HG03103 (cell line): Measurements from ENCODE around the gene RUNX1.

Experiments used
- ATAC-seq: cut with Tn5 transposase; IDR thresholded peaks from one replicate; pipeline ENCODE4 v1.9.1; 2021; ENCODE audit warnings: low read depth; ENCODE audit not compliant: unreplicated experiment

RUNX1 gene

DNA sequence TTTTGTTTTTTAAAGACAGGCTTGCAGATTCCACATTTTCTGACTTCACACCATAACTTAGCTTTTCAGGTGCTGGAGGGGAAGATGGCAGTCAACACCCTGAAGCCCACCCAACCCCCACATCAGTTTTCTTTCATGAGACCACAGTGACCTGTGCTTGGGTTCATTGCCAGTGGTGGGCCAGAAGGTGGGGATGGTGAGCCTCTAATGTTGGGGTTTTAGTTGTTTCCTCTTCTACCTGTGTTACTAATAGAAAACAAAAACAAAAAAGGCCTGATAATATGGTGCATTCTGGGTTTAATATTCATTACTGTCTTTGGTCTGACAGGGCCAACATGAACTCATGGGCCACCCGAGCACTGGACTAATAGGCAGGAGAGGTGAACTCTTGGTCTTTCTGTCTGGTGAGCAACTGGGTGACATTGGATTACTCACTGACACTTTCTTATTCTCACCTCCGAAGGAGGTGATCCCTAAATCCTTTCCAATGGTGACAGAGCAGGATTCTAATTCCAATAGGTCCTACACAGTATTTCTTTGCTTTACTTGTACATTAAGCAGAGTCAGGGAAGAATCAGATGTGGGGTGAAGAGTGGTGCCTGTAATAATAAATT, 247.5 kb downstream of the RUNX1 start:
- no peak for ATAC-seq

DNA sequence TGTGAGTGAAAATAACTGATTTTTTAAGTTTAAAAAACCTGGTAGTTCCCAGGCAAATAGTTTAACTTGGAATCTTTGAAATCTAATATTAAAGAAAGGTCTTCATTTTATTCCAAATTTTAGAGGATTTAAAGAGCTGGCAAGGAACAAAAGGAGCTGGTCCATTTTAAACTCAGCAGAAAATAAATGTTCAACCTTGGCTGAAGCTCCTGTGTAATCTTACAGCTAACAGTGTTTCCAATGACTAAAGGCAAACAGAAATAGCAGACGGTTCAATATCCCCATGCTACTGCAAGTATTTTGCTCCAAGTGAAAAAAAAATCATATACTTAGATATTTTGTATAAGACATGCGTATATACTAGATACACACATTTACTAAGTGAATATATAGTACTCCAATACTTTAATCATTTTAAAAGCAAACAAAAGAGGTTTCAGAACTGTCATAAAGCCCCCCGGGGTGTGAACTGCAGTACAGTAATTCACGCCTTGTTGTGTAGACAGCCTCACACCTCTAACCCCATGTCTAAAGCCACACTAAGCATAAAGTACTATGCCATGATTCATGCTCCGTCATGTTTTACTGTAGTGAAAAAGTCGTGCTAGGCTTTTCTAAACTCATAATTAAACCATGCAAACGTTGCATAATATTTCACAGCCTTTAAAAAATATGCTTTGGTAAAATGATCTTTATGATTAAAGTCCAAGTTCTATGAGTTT, 248.1 kb downstream of the RUNX1 start:
- no peak for ATAC-seq

DNA sequence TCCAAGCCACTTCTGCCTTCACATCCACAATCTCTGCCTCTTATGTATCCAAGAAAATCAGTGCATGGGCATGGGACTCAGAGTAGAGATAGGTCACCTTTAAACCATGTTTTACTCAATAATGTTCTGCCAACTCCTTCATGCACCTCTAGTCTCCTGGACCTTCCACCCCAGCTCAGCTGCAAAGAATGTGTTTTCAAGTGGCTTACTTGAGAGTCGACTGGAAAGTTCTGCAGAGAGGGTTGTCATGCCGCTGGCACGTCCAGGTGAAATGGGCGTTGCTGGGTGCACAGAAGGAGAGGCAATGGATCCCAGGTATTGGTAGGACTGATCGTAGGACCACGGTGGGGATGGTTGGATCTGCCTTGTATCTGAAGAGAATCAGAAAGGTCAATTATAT, 250.0 kb downstream of the RUNX1 start:
- ATAC-seq, result no peak

DNA sequence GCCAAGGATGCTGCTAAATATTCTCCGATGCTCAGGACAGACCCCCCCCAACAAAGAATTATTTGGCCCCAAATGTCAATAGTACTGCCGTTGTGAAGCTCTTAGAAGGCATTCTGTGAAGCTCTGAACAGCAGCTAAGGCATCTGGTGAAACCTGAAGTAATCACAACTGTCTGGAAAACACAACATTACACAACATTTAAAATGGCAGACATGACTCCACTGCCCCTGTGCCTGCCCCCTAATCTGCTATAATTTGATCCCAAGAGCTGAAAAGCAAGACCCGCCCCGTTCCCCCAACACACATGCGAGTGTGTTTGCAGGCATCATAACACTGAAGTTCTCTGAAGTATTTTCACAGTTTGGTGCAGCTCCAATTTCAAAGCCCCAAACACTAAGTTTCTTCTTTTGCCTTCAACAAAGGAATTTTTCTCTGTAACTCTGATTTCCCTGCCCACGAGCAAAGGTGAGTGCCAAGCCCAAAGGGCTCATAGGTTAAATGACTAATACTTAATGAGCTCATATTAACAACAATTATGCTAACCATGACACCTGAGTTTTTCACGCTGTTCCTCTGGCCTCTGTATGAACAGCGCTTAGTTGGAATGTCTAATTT, 251.1 kb downstream of the RUNX1 start:
- no peak for ATAC-seq

DNA sequence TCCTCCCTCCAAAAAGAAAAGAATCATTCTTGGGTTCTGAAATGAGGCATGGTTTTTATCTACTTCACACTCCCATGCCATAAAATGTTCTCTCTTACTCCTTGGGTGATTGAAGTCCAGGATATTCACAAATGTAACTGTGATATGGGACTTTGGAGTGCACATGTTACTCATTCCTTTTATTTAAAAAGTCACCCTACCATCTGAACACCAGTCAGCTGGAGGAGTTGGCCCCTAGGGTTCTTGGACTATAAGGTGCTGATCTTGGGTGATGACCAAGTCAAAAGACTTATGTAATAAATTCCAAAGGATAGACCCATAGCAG, 251.9 kb downstream of the RUNX1 start:
- ATAC-seq, result no peak

DNA sequence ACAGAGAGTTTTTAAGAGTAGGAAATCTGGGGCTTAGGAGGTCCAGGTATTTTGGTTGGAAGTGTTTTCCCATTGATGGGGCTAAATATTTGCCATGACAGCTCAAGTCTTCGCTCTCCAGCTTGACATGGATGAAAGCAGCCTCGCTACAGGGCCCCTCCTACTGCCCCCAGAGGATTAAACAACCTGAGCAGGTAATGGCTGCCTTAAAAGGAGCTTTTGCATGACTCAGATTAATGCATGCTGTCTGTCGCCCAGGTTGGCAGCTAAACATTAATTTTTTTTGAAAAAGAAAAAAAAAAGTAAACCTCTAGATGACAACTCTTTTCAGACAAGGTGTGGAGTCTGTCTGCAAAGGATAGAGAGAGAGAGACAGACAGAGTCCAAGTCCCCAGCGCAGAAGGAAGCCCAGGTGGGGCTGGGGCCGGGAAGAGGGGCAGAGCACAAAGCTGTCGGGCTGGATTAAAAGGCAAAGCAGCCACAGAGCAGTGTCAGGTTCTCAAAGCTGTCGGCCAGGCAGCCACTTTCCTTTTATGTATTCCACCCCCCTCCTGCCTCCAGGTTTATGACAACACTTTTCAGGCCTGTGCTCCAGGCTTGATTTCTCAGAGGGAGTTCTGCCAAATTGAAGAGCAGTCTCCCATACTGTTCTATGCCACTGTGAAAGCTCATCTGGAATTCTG, 252.4 kb downstream of the RUNX1 start:
- no peak for ATAC-seq

DNA sequence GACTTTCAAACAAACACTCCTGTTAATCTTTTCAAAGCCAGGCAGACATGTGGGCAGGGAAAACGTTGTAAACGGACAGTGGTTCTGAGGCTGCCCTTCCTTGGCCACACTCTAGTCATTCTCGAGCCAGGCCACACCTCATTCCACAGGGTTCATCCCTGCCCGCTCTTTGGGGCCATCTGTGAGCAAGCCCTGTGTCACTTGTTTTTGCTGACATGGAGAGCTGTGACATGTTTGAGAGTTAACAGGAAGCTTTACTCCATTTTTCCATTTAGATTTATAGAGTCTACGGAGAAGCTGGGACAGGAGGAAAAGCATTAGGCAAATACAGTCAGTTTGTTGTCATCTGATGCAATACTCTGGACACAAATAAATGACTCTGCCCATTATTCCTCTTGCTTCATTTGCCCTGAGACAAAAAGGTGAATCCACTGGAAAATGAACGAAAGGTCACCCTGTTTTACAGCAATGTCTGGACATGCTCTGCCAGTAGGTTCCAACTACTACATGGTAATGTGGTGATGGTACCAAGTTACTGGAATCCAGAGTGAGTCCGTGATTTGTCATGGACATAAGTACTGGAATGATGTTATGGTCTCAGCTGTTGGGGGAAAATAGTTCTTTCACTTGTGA, 253.4 kb downstream of the RUNX1 start:
- no peak for ATAC-seq

DNA sequence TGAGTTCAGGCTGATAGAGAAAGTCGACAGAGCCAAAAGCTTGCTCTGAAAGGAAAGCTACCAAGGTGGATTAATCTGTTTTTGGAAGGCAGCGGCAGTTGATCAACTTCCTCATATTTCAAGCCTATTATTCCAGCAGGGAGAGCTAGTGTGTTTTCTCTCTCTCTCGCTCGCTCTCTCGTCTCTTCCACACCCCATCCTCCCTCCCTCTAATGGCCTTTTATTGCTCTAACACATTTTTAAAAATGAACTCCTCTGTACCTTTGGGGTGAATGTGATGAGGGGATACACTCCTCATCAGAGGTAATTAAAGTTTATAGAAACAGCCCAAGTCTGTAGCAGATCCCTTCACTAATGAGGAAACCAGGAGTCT, 253.9 kb downstream of the RUNX1 start:
- ATAC-seq, result no peak

DNA sequence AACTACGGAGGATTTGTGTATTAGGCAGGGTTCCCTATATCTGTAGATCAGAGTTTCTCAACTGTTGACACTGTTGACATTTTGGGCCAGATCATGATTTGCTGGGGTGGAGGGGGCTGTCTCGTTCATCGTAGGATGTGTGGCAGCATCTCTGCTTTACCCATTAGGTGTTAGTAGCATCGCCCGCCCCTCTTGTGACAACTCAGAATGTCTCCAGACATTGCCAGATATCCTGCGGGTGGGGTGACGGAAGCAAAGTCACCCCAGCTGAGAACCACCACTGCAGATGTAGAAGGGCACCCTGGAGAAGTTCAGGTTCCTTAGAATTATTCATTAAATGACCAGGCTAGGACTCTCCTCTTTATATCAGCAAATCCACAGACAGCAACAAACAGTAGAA, 254.4 kb downstream of the RUNX1 start:
- no peak for ATAC-seq

DNA sequence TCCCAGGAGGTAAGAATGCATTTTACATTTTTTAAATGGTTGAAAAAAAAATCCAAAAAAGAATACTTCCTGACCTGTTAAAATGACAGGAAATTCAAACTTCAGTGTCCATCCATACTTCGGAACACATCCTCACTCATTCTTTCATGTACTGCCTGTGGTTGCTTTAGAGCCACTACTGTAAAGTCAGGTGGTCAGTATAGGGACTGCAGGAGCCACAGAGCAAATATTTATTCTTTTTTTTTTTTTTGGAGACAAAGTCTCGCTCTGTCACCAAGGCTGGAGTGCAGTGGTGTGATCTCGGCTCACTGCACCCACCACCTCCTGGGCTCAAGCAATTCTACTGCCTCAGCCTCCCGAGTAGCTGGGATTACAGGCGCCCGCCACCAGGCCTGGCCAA, 255.6 kb downstream of the RUNX1 start:
- ATAC-seq, result no peak

DNA sequence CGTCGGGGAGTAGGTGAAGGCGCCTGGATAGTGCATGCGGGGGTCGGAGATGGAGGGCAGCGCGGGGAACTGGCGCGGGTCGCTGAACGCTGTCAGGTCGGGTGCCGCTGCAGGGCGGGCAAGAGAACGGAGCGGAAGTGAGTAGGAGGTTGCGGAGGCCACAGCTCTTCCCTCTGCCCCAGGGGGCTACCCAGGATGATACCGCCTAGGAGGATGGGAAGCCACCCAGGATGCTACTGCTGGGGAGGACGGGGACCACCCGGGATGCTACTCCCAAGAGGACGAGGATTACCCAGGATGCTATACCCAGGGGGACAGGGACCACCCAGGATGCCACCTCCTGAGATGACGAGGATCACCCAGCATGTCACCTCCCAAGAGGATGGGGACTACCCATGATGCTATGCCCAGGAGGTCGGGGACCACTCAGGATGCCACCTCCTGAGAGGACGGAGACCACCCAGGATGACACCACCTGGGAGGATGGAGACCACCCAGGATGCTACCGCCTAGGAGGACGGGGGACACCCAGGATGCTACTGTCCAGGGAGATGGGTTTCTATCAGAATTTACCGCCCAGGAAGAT, 256.5 kb downstream of the RUNX1 start:
- ATAC-seq, result no peak

DNA sequence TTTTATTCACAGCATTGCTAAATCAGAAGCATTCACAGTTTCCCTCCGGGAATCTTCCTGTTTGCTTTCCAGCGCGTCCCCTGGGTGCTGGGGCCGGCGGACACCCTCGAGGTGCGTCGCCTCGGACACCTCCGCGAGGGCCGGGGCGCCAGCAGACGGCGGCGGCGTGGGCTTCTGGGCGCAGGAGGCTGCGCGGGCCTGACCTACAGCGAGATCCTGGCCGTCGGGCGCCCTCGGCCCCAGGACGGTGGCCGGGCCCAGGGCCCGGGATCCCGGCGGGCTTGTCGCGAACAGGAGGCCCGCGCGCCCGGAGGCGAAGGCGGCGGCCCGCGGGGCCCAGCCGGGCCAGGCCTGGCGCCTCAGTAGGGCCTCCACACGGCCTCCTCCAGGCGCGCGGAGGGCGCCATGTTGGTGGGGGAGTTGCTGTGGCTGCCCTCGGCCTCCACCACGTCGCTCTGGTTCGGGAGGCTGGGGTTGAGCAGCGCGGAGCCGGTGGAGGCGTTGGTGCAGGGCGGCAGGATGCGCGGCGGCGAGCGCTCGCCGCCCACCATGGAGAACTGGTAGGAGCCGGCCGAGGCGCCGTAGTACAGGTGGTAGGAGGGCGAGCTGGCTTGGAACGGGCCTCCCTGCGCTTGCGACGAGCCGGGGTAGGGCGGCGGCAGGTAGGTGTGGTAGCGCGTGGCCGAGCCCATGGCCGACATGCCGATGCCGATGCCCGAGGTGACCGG, 257.2 kb downstream of the RUNX1 start:
- ATAC-seq, result no peak

DNA sequence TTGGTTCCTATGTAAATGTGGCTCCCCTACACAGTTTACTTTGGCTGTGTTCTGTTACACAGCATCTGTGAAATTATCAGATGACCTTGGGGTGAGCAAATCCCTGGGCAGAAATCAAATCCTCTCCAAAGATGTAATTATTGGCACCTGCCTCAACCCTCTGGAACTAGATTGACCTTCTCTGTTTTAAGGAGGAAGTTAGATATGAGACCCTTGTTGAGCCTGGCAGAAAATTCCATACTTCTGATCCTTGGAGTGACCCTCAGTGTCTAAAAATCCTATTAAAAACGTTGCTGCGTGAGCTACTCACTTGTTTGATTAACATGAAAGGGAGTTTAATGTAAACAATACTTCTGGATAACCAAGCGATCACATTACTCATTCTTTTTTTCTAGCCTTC, 258.3 kb downstream of the RUNX1 start:
- ATAC-seq, result no peak

DNA sequence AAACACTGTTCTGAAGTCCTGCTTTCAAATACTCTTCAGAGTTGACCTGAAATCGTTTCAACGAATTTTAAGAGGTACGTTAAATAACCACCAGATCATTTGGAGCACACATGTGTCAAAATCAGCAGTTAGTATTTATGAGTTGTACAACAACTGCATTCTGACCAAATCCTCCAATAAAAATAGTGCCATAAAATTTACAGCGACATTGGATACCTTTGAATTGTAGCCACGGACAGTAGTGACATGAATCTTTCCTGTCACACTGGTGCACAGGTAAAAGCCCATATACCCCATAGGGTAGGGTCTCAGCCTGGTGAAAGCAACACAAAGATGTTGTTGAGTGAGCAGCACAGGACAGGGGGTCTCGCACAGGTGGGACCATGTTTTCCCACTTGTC, 258.8 kb downstream of the RUNX1 start:
- ATAC-seq, result no peak

DNA sequence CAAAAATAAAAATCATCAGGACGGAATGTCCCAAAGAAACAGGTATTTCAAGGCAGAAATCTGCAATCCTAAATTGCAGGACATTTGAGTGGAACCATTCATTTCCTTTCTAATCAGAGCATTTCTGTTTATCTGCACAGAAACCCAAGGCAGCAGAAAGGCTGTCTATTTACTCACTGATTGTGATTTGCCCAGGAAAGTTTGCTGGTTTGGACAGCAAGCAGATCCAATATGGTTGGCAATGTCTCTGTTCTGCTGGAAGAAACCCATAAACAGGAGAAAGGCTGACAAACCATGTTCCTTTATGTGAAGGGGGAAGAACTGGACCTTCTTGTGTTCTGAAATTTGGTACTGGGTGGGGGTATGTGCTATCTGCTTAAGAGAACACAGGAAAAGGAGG, 260.2 kb downstream of the RUNX1 start:
- ATAC-seq, result no peak

DNA sequence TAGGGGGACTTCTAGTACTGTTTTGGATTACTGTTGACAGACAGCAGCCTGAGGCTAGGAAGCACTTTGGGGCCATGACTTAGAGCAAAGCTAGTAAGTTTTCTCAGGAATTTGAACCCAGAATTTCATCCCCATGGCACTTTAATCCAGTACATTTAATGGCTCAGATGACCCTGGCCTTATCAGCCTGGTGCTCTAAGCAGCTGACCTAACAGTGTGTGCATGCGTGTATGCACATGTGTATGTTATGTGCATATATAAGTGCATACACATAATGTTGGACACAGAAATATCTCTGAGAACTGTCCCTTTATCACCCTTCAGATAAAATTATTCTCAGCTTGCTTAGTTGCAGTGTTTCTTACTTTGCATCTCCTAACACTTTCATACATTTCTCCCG, 265.3 kb downstream of the RUNX1 start:
- ATAC-seq, result no peak

DNA sequence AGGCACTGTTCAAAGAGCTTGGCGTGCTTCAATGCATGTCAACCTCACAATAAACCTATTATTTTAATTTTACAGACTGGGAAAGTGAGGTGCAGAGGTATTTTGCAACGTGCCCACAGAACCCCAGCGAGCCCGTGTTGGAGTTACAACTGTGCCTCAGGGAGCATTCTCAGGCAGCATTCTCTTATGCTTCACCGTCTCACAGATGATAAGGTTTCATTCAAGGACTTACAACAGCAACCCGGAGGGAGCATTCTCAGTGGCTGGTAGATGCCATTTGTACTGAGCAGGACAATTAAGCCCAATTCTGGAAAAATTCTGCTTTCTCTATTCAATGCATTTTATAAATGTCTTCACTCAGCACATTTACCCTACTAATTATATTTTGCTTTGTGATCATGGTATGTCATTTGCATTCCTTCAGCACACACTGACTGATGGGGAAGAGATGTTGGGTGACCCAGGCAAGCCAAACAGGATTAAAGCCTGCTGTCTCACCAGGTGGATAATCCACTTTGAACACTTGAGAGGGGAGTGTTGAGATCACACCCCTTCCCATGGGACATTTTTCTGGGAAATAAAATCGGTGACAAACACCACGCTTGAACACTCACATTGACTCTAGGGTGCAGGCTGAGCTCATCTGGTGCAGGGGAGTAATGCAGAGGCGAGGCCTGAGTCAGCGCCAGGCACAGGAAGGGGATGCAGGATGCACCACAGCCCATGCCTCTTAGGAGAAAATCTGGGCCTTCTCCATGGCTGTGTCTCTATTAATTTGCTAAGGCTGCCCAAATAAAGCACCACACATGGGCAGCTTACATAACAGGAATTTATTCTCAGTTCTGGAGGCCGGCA, 266.4 kb downstream of the RUNX1 start:
- ATAC-seq, result no peak

DNA sequence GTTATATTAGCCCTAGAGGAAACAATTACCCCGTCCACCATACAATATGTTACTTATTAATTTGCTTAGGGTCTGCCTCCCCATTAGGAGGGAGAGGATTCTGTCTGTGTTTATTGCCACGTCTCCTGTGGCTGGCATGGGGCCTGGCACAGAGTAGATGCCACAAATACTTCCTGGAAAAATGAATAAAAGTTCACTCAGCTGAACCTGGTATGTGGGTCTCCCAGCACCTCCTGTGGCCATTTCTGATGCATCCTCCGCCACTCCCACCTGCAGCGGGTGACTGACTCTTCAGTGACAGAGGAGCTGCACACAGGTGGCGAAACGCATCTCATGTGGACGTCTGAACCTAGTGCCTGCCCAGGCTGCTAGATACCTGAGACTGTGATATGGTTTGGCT, 267.6 kb downstream of the RUNX1 start:
- ATAC-seq, result no peak

DNA sequence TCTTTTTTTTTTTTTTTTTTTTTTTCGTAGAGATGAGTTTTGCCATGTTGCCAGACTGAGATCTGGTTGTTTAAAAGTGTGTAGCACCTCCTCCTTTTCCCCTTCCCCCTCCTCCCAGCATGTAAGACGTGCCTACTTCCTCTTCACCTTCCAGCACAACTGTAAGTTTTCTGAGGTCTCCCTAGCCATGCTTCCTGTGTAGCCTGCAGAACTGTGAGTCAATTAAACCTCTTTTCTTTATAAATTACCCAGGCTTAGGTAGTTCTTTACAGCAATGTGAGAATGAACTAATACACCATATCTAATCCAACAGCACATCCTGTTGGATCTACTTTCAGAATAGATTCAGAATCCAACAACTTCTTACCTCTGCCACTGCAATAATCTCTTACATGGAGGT, 269.2 kb downstream of the RUNX1 start:
- ATAC-seq, result no peak
